ENCODE results near the gene SLC2A10. TPM values are rescaled to one million over a fixed set of nuclear protein-coding genes. Genes with fewer than 3 reads are reported as not detected.

Gene SLC2A10
- total and polyA plus RNA-seq, 4 donors: 3.5 to 25.6 (median 11.8) TPM

DNA sequence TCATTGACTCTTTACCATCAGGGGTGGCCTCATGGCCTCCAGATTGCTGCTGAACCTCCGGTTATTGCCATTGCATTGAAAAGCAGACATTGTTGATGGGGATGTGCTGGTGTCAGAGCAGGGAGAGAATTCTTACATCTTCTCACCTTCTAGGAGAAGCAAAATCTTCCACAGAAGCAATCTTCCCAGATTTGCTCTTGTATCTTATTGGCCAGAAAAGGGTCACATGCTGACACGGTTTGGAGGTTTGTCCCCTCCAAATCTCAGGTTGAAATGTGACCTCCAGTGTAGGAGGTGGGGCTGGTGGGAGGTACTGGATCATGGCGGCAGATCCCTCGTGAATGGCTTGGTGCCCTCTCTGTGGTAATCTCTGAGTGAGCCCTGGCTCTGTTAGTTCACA lies 30.9 kb upstream of the SLC2A10 start:
- Histone ChIP-seq H3K27ac (ENCODE audit: low read depth in 1 of 2, low read length in 2 of 2) (no peak overlapping the region), H3K36me3 (ENCODE audit: control insufficient read depth in 1 of 2, insufficient read depth in 2 of 2, low read length in 1 of 2) (no peaks in the 10 kb centered on the region), H3K4me1 (ENCODE audit: control insufficient read depth in 1 of 2, insufficient read depth in 2 of 2, low read length in 2 of 2) (no peaks in the 10 kb centered on the region), H3K4me3 (ENCODE audit: low read length in 2 of 2) (no peak overlapping the region), H3K9me3 (ENCODE audit: control insufficient read depth, low read length) (no peaks in the 10 kb centered on the region), H3K27me3 (ENCODE audit: control insufficient read depth in 1 of 2, insufficient read depth in 2 of 2, low read length in 1 of 2) (no peaks in the 10 kb centered on the region)
- 87 to 89% methylated on average over 4 of the region's 4 CpGs for WGBS, 2 donors
- intact Hi-C loops (cut with DNase I): no loop called here
- ATAC-seq (ENCODE audit: low FRiP score) (no peak), DNase-seq (no peak)

DNA sequence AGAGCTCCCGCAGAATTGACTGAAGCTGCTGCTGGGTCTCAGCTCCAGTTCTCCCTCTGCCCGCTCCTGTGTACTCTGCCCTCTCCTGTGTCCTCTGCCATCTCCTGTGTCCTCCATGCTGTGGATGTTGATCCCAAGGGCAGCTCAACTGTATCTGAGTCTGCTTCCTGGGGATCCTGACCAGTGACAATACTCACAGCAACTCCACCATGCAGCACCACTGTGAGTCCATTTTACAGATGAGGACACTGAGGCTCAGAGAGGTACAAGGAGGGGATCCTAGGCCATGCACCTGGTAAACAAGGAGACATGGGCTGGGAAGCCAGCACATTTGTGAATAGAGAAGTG lies 28.8 kb upstream of the SLC2A10 start:
- Histone ChIP-seq H3K4me1 (ENCODE audit: control insufficient read depth in 1 of 2, insufficient read depth in 2 of 2, low read length in 2 of 2) (no peaks in the 10 kb centered on the region), H3K27me3 (ENCODE audit: control insufficient read depth in 1 of 2, insufficient read depth in 2 of 2, low read length in 1 of 2) (no peaks in the 10 kb centered on the region), H3K9me3 (ENCODE audit: control insufficient read depth, low read length) (no peaks in the 10 kb centered on the region), H3K4me3 (ENCODE audit: low read length in 2 of 2) (no peak overlapping the region), H3K27ac (ENCODE audit: low read depth in 1 of 2, low read length in 2 of 2) (no peak overlapping the region), H3K36me3 (ENCODE audit: control insufficient read depth in 1 of 2, insufficient read depth in 2 of 2, low read length in 1 of 2) (no peaks in the 10 kb centered on the region)
- intact Hi-C loops (cut with DNase I): loop anchor here (5.0 to 10.0 kb wide), 4 partner anchors 118 to 548 kb away; no protein-coding TSS in a partner anchor
- no peak for ATAC-seq (ENCODE audit: low FRiP score)
- DNase-seq: no peak
- WGBS, 2 donors: 93 to 100% methylated on average over 2 of the region's 2 CpGs

DNA sequence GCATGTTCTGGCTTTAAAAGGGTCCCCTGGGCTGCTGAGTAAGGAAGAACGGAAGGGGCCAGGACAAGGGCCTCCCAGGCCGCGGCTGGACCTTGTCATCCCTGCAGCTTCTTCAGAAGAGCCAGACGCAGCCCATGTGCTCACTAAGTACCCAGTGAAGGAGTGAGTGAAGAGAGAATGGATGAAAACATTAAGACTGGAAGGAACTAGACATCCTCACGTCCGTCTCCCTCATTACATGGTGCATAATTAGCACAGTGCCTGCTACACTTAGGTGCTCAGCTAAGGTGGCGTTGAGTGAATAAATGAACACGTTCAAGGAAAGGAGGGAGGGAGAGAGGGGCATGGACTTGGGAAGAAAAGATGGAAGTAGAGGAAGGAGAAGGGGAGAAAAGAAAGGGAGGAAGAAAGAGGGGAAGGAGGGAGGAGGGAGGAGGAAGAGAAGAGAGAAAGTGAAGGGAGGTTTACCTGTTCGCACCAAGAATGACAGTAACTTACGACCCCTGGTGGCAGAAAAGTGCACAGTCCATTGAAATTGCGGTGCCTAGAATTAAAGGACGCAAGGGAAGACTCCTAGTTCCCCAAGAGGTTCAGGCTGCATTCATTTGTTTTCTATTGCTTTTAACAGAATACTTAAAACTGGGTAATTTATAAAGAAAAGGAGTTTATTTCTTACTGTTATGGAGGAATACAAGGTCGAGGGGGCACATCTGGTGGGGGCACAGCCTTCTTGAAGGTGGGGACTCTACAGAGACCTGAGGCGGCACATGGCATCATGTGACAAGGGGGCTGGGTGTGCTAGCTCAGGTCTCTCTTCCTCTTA lies 28.2 kb upstream of the SLC2A10 start:
- intact Hi-C loops (cut with DNase I): loop anchor here (5.0 to 10.0 kb wide), 4 partner anchors 119 to 549 kb away; no protein-coding TSS in a partner anchor
- ATAC-seq (ENCODE audit: low FRiP score) (no peak), DNase-seq (peak in 1 of 2 donors; percentile 52)
- Histone ChIP-seq H3K9me3 (ENCODE audit: control insufficient read depth, low read length) (no peaks in the 10 kb centered on the region), H3K4me3 (ENCODE audit: low read length in 2 of 2) (no peak overlapping the region), H3K36me3 (ENCODE audit: control insufficient read depth in 1 of 2, insufficient read depth in 2 of 2, low read length in 1 of 2) (no peaks in the 10 kb centered on the region), H3K27me3 (ENCODE audit: control insufficient read depth in 1 of 2, insufficient read depth in 2 of 2, low read length in 1 of 2) (no peaks in the 10 kb centered on the region), H3K4me1 (ENCODE audit: control insufficient read depth in 1 of 2, insufficient read depth in 2 of 2, low read length in 2 of 2) (no peaks in the 10 kb centered on the region), H3K27ac (ENCODE audit: low read depth in 1 of 2, low read length in 2 of 2) (no peak overlapping the region)
- 58 to 59% methylated on average over 14 of the region's 14 CpGs for WGBS, 2 donors

DNA sequence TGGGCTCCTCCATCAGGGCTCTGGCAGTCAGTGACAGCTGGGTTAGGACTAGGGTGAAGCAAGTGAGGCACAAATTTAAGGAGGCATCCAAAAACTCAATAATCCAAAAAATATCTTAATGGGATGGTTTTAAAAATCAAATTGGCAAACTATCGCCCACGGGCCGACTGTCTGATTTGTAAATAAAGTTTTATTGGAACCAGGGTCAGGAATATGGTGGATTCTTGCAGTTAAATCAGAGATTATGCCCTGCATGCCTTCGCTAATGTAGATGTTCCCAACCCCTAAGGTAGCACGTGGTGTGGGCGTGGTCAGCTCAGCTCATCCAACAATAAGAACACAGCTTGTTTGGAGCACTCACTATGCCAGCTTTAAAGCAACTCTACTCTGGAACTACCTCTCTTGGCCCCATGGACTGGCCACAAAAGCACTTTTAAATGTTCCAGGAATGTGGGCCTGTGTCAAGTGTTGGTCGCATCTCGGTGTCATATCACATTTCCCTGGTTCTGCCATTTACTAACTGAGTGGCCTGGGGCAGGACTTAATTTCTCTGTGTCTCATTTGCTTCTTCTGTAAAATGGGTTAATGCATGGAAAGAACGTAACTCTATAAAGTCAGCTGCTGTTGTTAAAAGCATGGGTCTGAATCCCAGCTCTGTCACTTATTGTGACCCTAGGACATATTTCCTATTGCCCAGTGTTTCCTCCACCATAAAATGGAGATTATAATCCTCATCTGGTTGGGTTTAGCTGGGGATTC lies 27.2 kb upstream of the SLC2A10 start:
- Histone ChIP-seq H3K4me3 (ENCODE audit: low read length in 2 of 2) (no peak overlapping the region), H3K27ac (ENCODE audit: low read depth in 1 of 2, low read length in 2 of 2) (no peak overlapping the region), H3K4me1 (ENCODE audit: control insufficient read depth in 1 of 2, insufficient read depth in 2 of 2, low read length in 2 of 2) (no peaks in the 10 kb centered on the region), H3K9me3 (ENCODE audit: control insufficient read depth, low read length) (no peaks in the 10 kb centered on the region), H3K27me3 (ENCODE audit: control insufficient read depth in 1 of 2, insufficient read depth in 2 of 2, low read length in 1 of 2) (no peaks in the 10 kb centered on the region), H3K36me3 (ENCODE audit: control insufficient read depth in 1 of 2, insufficient read depth in 2 of 2, low read length in 1 of 2) (no peaks in the 10 kb centered on the region)
- ATAC-seq (ENCODE audit: low FRiP score): no peak
- intact Hi-C loops (cut with DNase I): loop anchor here (5.0 to 10.0 kb wide), 4 partner anchors 120 to 550 kb away; no protein-coding TSS in a partner anchor
- no peak for DNase-seq
- 89 to 90% methylated on average over 9 of the region's 9 CpGs for WGBS, 2 donors

DNA sequence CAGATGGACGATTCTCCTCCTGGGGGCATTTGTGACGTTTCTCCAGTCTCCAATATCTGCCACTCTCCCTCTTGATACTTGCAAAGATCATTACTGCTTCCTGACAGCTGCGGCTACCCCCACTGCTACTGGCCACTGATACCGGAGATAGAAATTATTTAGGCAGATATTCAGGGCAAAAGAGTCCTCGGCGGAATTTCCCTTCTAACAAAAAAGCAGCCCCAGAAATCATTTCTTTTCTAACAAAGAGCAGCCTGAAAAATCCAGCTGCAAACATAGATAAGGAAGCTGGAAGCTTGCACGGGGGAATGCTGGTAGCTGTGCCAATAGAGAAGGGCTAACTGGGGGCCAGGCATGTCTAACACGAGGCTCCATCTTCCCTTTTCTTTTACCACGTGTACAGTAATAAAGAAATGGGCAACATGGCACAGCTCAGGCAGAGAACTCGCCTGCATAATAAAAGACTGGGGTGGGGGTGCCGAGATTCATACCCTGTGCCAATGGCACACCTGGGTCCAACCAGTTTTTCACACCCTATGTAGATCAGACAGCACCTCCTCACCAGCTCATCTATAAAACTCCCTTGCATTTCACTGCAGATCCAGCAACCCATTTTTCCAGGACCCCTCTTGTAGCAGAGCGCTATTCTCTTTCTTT lies 26.3 kb upstream of the SLC2A10 start:
- WGBS, 2 donors: 27 to 30% methylated on average over 12 of the region's 12 CpGs
- Histone ChIP-seq H3K27me3 (ENCODE audit: control insufficient read depth in 1 of 2, insufficient read depth in 2 of 2, low read length in 1 of 2) (no peaks in the 10 kb centered on the region), H3K9me3 (ENCODE audit: control insufficient read depth, low read length) (no peaks in the 10 kb centered on the region), H3K36me3 (ENCODE audit: control insufficient read depth in 1 of 2, insufficient read depth in 2 of 2, low read length in 1 of 2) (no peaks in the 10 kb centered on the region), H3K4me3 (ENCODE audit: low read length in 2 of 2) (no peak overlapping the region), H3K4me1 (ENCODE audit: control insufficient read depth in 1 of 2, insufficient read depth in 2 of 2, low read length in 2 of 2) (peaks cover 2 to 4% of the 10 kb centered on the region in 2 donors), H3K27ac (ENCODE audit: low read depth in 1 of 2, low read length in 2 of 2) (no peak overlapping the region)
- intact Hi-C loops (cut with DNase I): loop anchor here (5.0 to 10.0 kb wide), 4 partner anchors 121 to 551 kb away; no protein-coding TSS in a partner anchor
- ATAC-seq (ENCODE audit: low FRiP score) (no peak), DNase-seq (no peak)

DNA sequence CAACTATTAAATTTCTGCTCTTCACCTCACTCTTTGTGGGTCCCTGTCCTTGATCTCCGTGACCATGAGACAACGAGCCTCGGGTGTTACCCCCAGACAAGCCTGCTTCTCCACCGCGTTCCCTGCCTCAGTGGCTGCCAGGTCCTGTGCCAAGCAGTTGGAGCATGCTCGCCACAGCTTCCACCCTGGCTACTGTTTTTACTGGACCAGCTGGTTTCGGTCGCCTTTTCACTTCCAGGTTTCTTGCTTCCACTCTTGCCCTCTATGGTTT lies 25.8 kb upstream of the SLC2A10 start:
- peaks cover 3 to 4% of the 10 kb centered on the region in 2 donors for H3K4me1 ChIP-seq (ENCODE audit: control insufficient read depth in 1 of 2, insufficient read depth in 2 of 2, low read length in 2 of 2)
- H3K36me3 ChIP-seq (ENCODE audit: control insufficient read depth in 1 of 2, insufficient read depth in 2 of 2, low read length in 1 of 2): no peaks in the 10 kb centered on the region
- intact Hi-C loops (cut with DNase I): loop anchor here (5.0 to 10.0 kb wide), 4 partner anchors 121 to 551 kb away; no protein-coding TSS in a partner anchor
- ATAC-seq (ENCODE audit: low FRiP score) (no peak), DNase-seq (peak in 1 of 2 donors; percentile 51)
- H3K27me3 ChIP-seq (ENCODE audit: control insufficient read depth in 1 of 2, insufficient read depth in 2 of 2, low read length in 1 of 2): no peaks in the 10 kb centered on the region
- H3K27ac ChIP-seq (ENCODE audit: low read depth in 1 of 2, low read length in 2 of 2): no peak overlapping the region
- 15 to 28% methylated on average over 8 of the region's 8 CpGs for WGBS, 2 donors
- H3K9me3 ChIP-seq (ENCODE audit: control insufficient read depth, low read length): no peaks in the 10 kb centered on the region
- H3K4me3 ChIP-seq (ENCODE audit: low read length in 2 of 2): no peak overlapping the region

DNA sequence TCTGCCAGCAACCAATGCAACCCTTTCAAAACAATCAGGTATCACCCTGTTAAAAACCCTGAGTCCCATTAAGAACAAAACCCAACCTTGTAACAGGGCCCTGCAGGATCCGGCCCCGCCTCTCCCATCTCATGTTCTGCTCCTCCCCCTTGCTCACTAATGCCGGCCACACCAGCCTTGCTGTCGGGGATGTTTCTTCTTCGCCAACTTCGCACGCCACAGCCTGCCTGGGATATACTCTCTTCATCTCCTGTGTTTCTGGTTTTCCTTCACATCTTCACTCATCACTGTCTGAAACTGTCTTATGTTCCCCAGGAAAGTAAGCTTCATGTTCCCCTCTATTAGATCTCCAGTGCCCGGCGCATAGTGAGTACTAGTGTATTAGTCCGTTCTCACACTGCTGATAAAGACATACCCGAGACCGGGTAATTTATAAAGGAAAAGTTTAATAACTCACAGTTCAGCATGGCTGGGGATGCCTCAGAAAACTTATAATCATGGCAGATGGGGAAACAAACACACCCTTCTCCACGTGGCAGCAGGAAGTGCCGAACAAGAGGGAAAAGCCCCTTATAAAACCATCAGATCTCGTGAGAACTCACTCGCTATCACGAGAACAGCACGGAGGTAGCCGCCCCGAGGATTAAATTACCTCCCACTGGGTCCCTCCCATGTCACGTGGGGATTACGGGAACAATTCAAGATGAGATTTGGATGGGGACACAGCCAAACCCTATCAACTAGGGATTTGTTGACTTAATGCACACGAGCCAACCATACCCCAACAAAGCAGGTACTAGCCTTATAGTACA lies 25.3 kb upstream of the SLC2A10 start:
- DNase-seq: peak; percentile 64 to 84
- H3K9me3 ChIP-seq (ENCODE audit: control insufficient read depth, low read length): no peaks in the 10 kb centered on the region
- 19 to 24% methylated on average over 23 of the region's 23 CpGs for WGBS, 2 donors
- no peaks in the 10 kb centered on the region for H3K36me3 ChIP-seq (ENCODE audit: control insufficient read depth in 1 of 2, insufficient read depth in 2 of 2, low read length in 1 of 2)
- ATAC-seq (ENCODE audit: low FRiP score): peak; percentile 78
- H3K27ac ChIP-seq (ENCODE audit: low read depth in 1 of 2, low read length in 2 of 2): no peak overlapping the region
- peak overlapping the region in 1 of 2 donors; percentile 27 for H3K4me3 ChIP-seq (ENCODE audit: low read length in 2 of 2)
- peaks cover 3 to 4% of the 10 kb centered on the region in 2 donors for H3K4me1 ChIP-seq (ENCODE audit: control insufficient read depth in 1 of 2, insufficient read depth in 2 of 2, low read length in 2 of 2)
- intact Hi-C loops (cut with DNase I): loop anchor here (5.0 to 10.0 kb wide), 4 partner anchors 122 to 552 kb away; no protein-coding TSS in a partner anchor
- no peaks in the 10 kb centered on the region for H3K27me3 ChIP-seq (ENCODE audit: control insufficient read depth in 1 of 2, insufficient read depth in 2 of 2, low read length in 1 of 2)

Measured in aorta (tissue), 5 donors.